IMR-90 (cell line): Measurements from ENCODE around the gene S100A4. TPM values are rescaled to one million over a fixed set of nuclear protein-coding genes. Genes with fewer than 3 reads are reported as not detected.

Experiments
- ATAC-seq: fragments of 200-7000 bp; cut with Tn5 transposase; 2 replicates; pipeline ENCODE4 v1.9.1; 2020; ENCODE audit warnings: low read depth, mild to moderate bottlenecking, moderate library complexity
- BruUV-seq: library from RNA; stranded (reverse); fragments of 400-500 nt; replicated peaks from 2 replicates; lab custom pipeline; 2021; lab: Mats Ljungman, UMichigan
- CTCF ChIA-PET: fragments of 300-600 bp; formaldehyde crosslinking; extraction: SDS; loops from one replicate; lab custom pipeline; 2021; ENCODE audit warnings: antibody characterized with exemption; lab: Yijun Ruan, JAX
- POLR2A ChIA-PET: fragments of 300-600 bp; sonication (Branson Sonifier 250); formaldehyde crosslinking; loops from one replicate; lab custom pipeline; 2022; ENCODE audit warnings: antibody characterized with exemption; ENCODE audit not compliant: unreplicated experiment; lab: Charles Lee
- DNase-seq: peaks from one replicate; pipeline ENCODE4 v3.0.0; 2013
- H2AFZ ChIP-seq: replicated peaks from 2 replicates; pipeline ENCODE3; 2013; ENCODE audit warnings: low read length, mild to moderate bottlenecking; ENCODE audit not compliant: poor library complexity
- H2AK5ac ChIP-seq: 2 replicates; pipeline ENCODE4 v1.6.1; 2013; ENCODE audit warnings: low read depth, low read length, inconsistent platforms
- H2AK9ac ChIP-seq: replicated peaks from 2 replicates; pipeline ENCODE3; 2013; ENCODE audit warnings: mild to moderate bottlenecking, low read depth, low read length, moderate library complexity; ENCODE audit not compliant: poor library complexity
- H2BK120ac ChIP-seq: 2 replicates; pipeline ENCODE4 v1.6.1; 2013; ENCODE audit warnings: low read depth, low read length, inconsistent platforms
- H2BK15ac ChIP-seq: 3 replicates; pipeline ENCODE4 v1.6.1; 2013; ENCODE audit warnings: low read depth, low read length, inconsistent platforms
- H2BK20ac ChIP-seq: 2 replicates; pipeline ENCODE4 v1.6.1; 2013; ENCODE audit warnings: low read depth, mild to moderate bottlenecking, inconsistent platforms, low read length, moderate library complexity
- H2BK5ac ChIP-seq: 2 replicates; pipeline ENCODE4 v1.6.1; 2013; ENCODE audit warnings: mild to moderate bottlenecking, low read depth, low read length, inconsistent platforms; ENCODE audit not compliant: poor library complexity, severe bottlenecking
- H3K14ac ChIP-seq: replicated peaks from 2 replicates; pipeline ENCODE4 v1.6.1; 2013; ENCODE audit warnings: low read depth, low read length, inconsistent platforms
- H3K18ac ChIP-seq: 2 replicates; pipeline ENCODE4 v1.6.1; 2013; ENCODE audit warnings: low read depth, low read length, control low read depth
- H3K23ac ChIP-seq: 2 replicates; pipeline ENCODE4 v1.6.1; 2013; ENCODE audit warnings: low read depth, low read length, inconsistent platforms
- H3K27ac ChIP-seq: 2 replicates; pipeline ENCODE4 v1.5.1; 2013; ENCODE audit warnings: mild to moderate bottlenecking, control low read depth, low read length; ENCODE audit not compliant: insufficient read depth
- H3K27me3 ChIP-seq: 2 replicates; pipeline ENCODE4 v1.6.1; 2013; ENCODE audit warnings: low read length; ENCODE audit not compliant: control insufficient read depth, insufficient read depth
- H3K36me3 ChIP-seq: 2 replicates; pipeline ENCODE4 v1.6.1; 2013; ENCODE audit warnings: low read length, mixed read lengths; ENCODE audit not compliant: control insufficient read depth, insufficient read depth
- H3K4ac ChIP-seq: 2 replicates; pipeline ENCODE4 v1.6.1; 2013; ENCODE audit warnings: low read depth, low read length, inconsistent platforms
- H3K4me1 ChIP-seq: 2 replicates; pipeline ENCODE4 v1.6.1; 2013; ENCODE audit warnings: low read length, mixed read lengths; ENCODE audit not compliant: control insufficient read depth, insufficient read depth
- H3K4me2 ChIP-seq: 2 replicates; pipeline ENCODE4 v1.6.1; 2013; ENCODE audit warnings: low read depth, mild to moderate bottlenecking, control low read depth, low read length, moderate library complexity
- H3K4me3 ChIP-seq: 2 replicates; pipeline ENCODE4 v1.5.1; 2013; ENCODE audit warnings: low read depth, mild to moderate bottlenecking, control low read depth, low read length, moderate library complexity; ENCODE audit not compliant: insufficient read depth
- H3K56ac ChIP-seq: 2 replicates; pipeline ENCODE4 v1.6.1; 2013; ENCODE audit warnings: low read length, inconsistent platforms; ENCODE audit not compliant: insufficient read depth; ENCODE audit errors: extremely low read depth
- H3K79me1 ChIP-seq, 2 experiments: 2 replicates each; pipeline ENCODE4 v1.6.1; 2013; ENCODE audit warnings: low read length in 2 of 2, inconsistent platforms in 1 of 2, low read depth in 1 of 2
- H3K9ac ChIP-seq: 2 replicates; pipeline ENCODE4 v1.6.1; 2013; ENCODE audit warnings: low read depth, low read length, control low read depth
- H3K9me1 ChIP-seq: 2 replicates; pipeline ENCODE4 v1.6.1; 2013; ENCODE audit warnings: low read length, inconsistent platforms; ENCODE audit not compliant: insufficient read depth
- H3K9me3 ChIP-seq: 2 replicates; pipeline ENCODE4 v1.6.1; 2013; ENCODE audit warnings: low read length; ENCODE audit not compliant: control insufficient read depth, insufficient read depth
- H4K20me1 ChIP-seq: 2 replicates; pipeline ENCODE4 v1.6.1; 2013; ENCODE audit warnings: low read length, inconsistent platforms; ENCODE audit not compliant: insufficient read depth
- H4K5ac ChIP-seq: 2 replicates; pipeline ENCODE4 v1.6.1; 2013; ENCODE audit warnings: mild to moderate bottlenecking, low read depth, low read length, control low read depth
- H4K8ac ChIP-seq, 2 experiments: 2 replicates each; pipeline ENCODE4 v1.6.1; 2013; ENCODE audit warnings: low read depth in 2 of 2, low read length in 2 of 2, control low read depth in 1 of 2, inconsistent platforms in 1 of 2
- H4K91ac ChIP-seq: 2 replicates; pipeline ENCODE4 v1.6.1; 2013; ENCODE audit warnings: low read depth, low read length, inconsistent platforms; ENCODE audit not compliant: insufficient read depth
- FOS ChIP-seq: fragments of 150-350 bp; IDR thresholded peaks from 2 replicates; pipeline ENCODE4 v1.6.1; 2016; ENCODE audit warnings: low read depth, low read length
- NFE2L2 ChIP-seq: fragments of 150-350 bp; IDR thresholded peaks from 2 replicates; pipeline ENCODE4 v1.6.1; 2016; ENCODE audit warnings: low read depth, mild to moderate bottlenecking, low read length
- RCOR1 ChIP-seq: IDR thresholded peaks from 2 replicates; pipeline ENCODE4 v1.6.1; 2012; ENCODE audit warnings: mild to moderate bottlenecking, low read length, improper control_type of control experiment; ENCODE audit not compliant: insufficient replicate concordance
- RFX5 ChIP-seq: IDR thresholded peaks from 2 replicates; pipeline ENCODE4 v1.8.0; 2012; ENCODE audit warnings: low read depth, mild to moderate bottlenecking, low read length, moderate library complexity
- SMC3 ChIP-seq: fragments of 150-350 bp; IDR thresholded peaks from 2 replicates; pipeline ENCODE4 v1.6.1; 2016; ENCODE audit warnings: low read depth, mild to moderate bottlenecking, antibody characterized with exemption, low read length, moderate library complexity
- WGBS, 2 experiments: methylation state at CpG; one replicate each; pipeline versions ENCODE4 v1.1.5 to v1.1.7; 2013; ENCODE audit warnings: missing lambda C conversion rate in 2 of 2; ENCODE audit not compliant: insufficient read length in 1 of 2; ENCODE audit errors: extremely low coverage in 2 of 2; 5-methylcytosine and 5-hydroxymethylcytosine counted together
- dilution Hi-C: fragments of 300-500 bp; cut with HindIII; formaldehyde crosslinking; loops from one replicate; pipeline ENCODE4 v1.14.3; 2018; ENCODE audit warnings: low sequenced_read_pairs; ENCODE audit not compliant: unreplicated experiment
- in situ Hi-C: fragments of 300-500 bp; cut with MboI; formaldehyde crosslinking; loops from 3 replicates; pipeline ENCODE4 v1.14.3; 2019; ENCODE audit warnings: low sequenced_read_pairs, inconsistent platforms, mixed read lengths
- intact Hi-C: fragments of 100-400 bp; cut with micrococcal nuclease; formaldehyde crosslinking; loops from 2 replicates; pipeline ENCODE4 v1.10.0; 2022
- polyA plus RNA-seq, 3 experiments: library from polyadenylated mRNA; depleted of rRNA; stranded (reverse); fragments of >200 nt; gene quantifications; 2 replicates each; pipeline ENCODE4 v1.2.3, GENCODE V29; 2012; ENCODE audit warnings: low replicate concordance in 1 of 3
- total RNA-seq: library from RNA; depleted of rRNA; stranded (reverse); fragments of >200 nt; gene quantifications from 2 replicates; pipeline ENCODE4 v1.2.3, GENCODE V29; 2012
- TF ChIP-seq, protein P1 (sequence below): conservative IDR thresholded peaks from 2 replicates; pipeline ENCODE4 v1.5.1; 2012; ENCODE audit warnings: mild to moderate bottlenecking, low read depth, low read length, improper control_type of control experiment
- TF ChIP-seq, protein P2 (sequence below): fragments of 150-350 bp; IDR thresholded peaks from 2 replicates; pipeline ENCODE4 v1.6.1; 2017; ENCODE audit warnings: mild to moderate bottlenecking, antibody characterized with exemption, low read length, low read depth

Gene S100A4
- total and polyA plus RNA-seq, 2 of the 4 experiments (the other 2 are of a cell fraction), result 5.6 to 16.6 TPM

- CTCF ChIA-PET, result interaction anchor here (0.6 to 1.7 kb wide), 11 partner anchors 10 to 61 kb away, joined by 3 to 19 read pairs (median 7); partner anchors contain the start of genes S100A13 and S100A6
- Histone ChIP-seq H2BK15ac (peak overlapping the region; percentile 99; the same call in 2 of the 3 replicates), H3K14ac (peak overlapping the region; percentile 98), H3K79me1 (peaks cover 4 to 49% of the 10 kb centered on the region in 2 experiments; a peak in 3 of 4 replicates), H3K27ac (peak overlapping the region; percentile 94), H2BK120ac (peak overlapping the region; percentile 100), H3K4me1 (peaks cover 31% of the 10 kb centered on the region), H3K27me3 (no peaks in the 10 kb centered on the region), H4K20me1 (no peaks in the 10 kb centered on the region), H3K23ac (peak overlapping the region; percentile 74), H3K4ac (peak overlapping the region; percentile 100), H3K9me3 (no peaks in the 10 kb centered on the region), H4K5ac (peak overlapping the region; percentile 74), H3K18ac (peak overlapping the region; percentile 90), H3K56ac (peak overlapping the region; percentile 62), H2AK5ac (peak overlapping the region; percentile 100), H3K4me2 (no peak overlapping the region), H3K9ac (peak overlapping the region; percentile 20), H3K4me3 (no peak overlapping the region), H3K36me3 (no peaks in the 10 kb centered on the region), H2BK5ac (peak overlapping the region; percentile 98), H2AK9ac (peak overlapping the region; percentile 92), H3K9me1 (peaks cover 30% of the 10 kb centered on the region), H4K91ac (peak overlapping the region; percentile 100), H2BK20ac (peak overlapping the region; percentile 100), H4K8ac (peak overlapping the region; percentile 96 to 97), H2AFZ (peak overlapping the region; percentile 96)
- dilution Hi-C loops (no loop called here), intact Hi-C loops (loop anchor here (1.0 to 2.0 kb wide), 4 partner anchors 19 to 215 kb away; partner anchors contain the start of gene S100A3), in situ Hi-C loops (loop anchor here (5.0 to 10.0 kb wide), 2 partner anchors 35 to 53 kb away; no protein-coding TSS in a partner anchor)
- no TSS peak for BruUV-seq
- DNase-seq, result peak; percentile 71
- POLR2A ChIA-PET, result interaction anchor here (0.5 to 3.7 kb wide), 6 partner anchors 33 to 87 kb away, joined by 3 to 28 read pairs (median 4); partner anchors contain the start of genes CHTOP, S100A13 and S100A6
- WGBS, 2 experiments, result 82% methylated on average over 8 of the region's 22 CpGs; no CpG with 5 or more reads in 1 of the 2 experiments
- ATAC-seq, result no peak
- TF ChIP-seq, protein P1, sequence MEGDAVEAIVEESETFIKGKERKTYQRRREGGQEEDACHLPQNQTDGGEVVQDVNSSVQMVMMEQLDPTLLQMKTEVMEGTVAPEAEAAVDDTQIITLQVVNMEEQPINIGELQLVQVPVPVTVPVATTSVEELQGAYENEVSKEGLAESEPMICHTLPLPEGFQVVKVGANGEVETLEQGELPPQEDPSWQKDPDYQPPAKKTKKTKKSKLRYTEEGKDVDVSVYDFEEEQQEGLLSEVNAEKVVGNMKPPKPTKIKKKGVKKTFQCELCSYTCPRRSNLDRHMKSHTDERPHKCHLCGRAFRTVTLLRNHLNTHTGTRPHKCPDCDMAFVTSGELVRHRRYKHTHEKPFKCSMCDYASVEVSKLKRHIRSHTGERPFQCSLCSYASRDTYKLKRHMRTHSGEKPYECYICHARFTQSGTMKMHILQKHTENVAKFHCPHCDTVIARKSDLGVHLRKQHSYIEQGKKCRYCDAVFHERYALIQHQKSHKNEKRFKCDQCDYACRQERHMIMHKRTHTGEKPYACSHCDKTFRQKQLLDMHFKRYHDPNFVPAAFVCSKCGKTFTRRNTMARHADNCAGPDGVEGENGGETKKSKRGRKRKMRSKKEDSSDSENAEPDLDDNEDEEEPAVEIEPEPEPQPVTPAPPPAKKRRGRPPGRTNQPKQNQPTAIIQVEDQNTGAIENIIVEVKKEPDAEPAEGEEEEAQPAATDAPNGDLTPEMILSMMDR, result no peak
- TF ChIP-seq RFX5, result no peak
- no peak for TF ChIP-seq NFE2L2
- no peak for TF ChIP-seq RCOR1
- no peak for TF ChIP-seq SMC3
- TF ChIP-seq, protein P2, sequence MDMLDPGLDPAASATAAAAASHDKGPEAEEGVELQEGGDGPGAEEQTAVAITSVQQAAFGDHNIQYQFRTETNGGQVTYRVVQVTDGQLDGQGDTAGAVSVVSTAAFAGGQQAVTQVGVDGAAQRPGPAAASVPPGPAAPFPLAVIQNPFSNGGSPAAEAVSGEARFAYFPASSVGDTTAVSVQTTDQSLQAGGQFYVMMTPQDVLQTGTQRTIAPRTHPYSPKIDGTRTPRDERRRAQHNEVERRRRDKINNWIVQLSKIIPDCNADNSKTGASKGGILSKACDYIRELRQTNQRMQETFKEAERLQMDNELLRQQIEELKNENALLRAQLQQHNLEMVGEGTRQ, result no peak
- peak; percentile 42; the same call in 1 of the 2 replicates for TF ChIP-seq FOS
Measured at GRCh38 chr1:153567621-153568366, 22.2 kb upstream of the S100A4 start.
